GM12891 (cell line): ENCODE data around the gene APLF.

Experiments used
- POLR2A ChIP-seq: IDR thresholded peaks from 2 replicates; pipeline ENCODE4 v1.6.1; 2011; ENCODE audit warnings: low read depth, low read length, control low read depth
- POLR2AphosphoS5 ChIP-seq: IDR thresholded peaks from 2 replicates; pipeline ENCODE4 v1.6.1; 2011; ENCODE audit warnings: low read depth, low read length, control low read depth
- POU2F2 ChIP-seq: IDR thresholded peaks from 2 replicates; pipeline ENCODE4 v1.6.1; 2011; ENCODE audit warnings: low read depth, mild to moderate bottlenecking, control low read depth, low read length, moderate library complexity
- SPI1 ChIP-seq: IDR thresholded peaks from 2 replicates; pipeline ENCODE4 v1.6.1; 2011; ENCODE audit warnings: low read depth, low read length, control low read depth
- TAF1 ChIP-seq: IDR thresholded peaks from 2 replicates; pipeline ENCODE4 v1.6.1; 2011; ENCODE audit warnings: low read depth, low read length, control low read depth

DNA sequence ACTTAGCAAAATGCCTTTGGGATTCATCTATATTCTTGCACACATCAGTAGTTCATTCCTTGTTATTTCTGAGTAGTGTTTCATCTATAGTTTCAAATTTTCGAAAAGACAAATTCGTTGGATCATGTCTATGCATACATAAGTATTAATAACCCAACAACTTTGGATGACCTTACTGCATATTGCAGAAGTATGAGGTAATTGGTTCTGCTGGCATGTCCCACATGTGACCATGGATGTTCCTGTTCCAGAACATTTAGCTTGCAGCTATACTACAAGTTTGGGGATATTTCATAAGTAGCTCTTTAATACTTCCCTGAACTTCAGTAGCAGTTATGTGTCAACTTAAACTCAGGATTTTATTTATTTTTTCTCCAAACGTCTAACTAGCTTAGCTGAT lies 44.9 kb downstream of the APLF start:
- TF ChIP-seq POLR2A, result no peak
- no peak for TF ChIP-seq POLR2AphosphoS5
- TF ChIP-seq TAF1, result no peak
- TF ChIP-seq SPI1, result no peak
- TF ChIP-seq POU2F2, result no peak
